ENCODE data around the gene MYO5B. TPM values are rescaled to one million over a fixed set of nuclear protein-coding genes. Genes with fewer than 3 reads are reported as not detected.

MYO5B gene
- total and polyA plus RNA-seq, 9 donors = 0.83 to 3.3 (median 1.3) TPM

- no peak overlapping the region for H3K4me3 ChIP-seq (ENCODE audit: low read length)
- peak; percentile 13 for DNase-seq
- H3K4me1 ChIP-seq (ENCODE audit: control insufficient read depth, insufficient read depth, low read length) = no peaks in the 10 kb centered on the region
- H3K27me3 ChIP-seq (ENCODE audit: control insufficient read depth, insufficient read depth, low read length) = no peaks in the 10 kb centered on the region
- no peaks in the 10 kb centered on the region for H3K36me3 ChIP-seq (ENCODE audit: control insufficient read depth, insufficient read depth, low read length)
- H3K9me3 ChIP-seq (replicated peaks; ENCODE audit: control insufficient read depth, low read depth, low read length) = no peaks in the 10 kb centered on the region
- no peak overlapping the region for H3K27ac ChIP-seq (ENCODE audit: low read length)
- 39% methylated on average over 7 of the region's 8 CpGs for WGBS (ENCODE audit: insufficient coverage)
Observed at GRCh38 chr18:49944663-49945062, 250.3 kb downstream of the MYO5B start.

- H3K36me3 ChIP-seq (ENCODE audit: control insufficient read depth, insufficient read depth, low read length) = no peaks in the 10 kb centered on the region
- no peak overlapping the region for H3K27ac ChIP-seq (ENCODE audit: low read length)
- H3K4me1 ChIP-seq (ENCODE audit: control insufficient read depth, insufficient read depth, low read length) = no peaks in the 10 kb centered on the region
- no peak for DNase-seq
- no peaks in the 10 kb centered on the region for H3K27me3 ChIP-seq (ENCODE audit: control insufficient read depth, insufficient read depth, low read length)
- no CpG with 5 or more reads among the region's 4 CpGs for WGBS (ENCODE audit: insufficient coverage)
- H3K9me3 ChIP-seq (replicated peaks; ENCODE audit: control insufficient read depth, low read depth, low read length) = no peaks in the 10 kb centered on the region
- H3K4me3 ChIP-seq (ENCODE audit: low read length) = no peak overlapping the region
Observed at GRCh38 chr18:49936821-49937220, 258.1 kb downstream of the MYO5B start.

- no CpG with 5 or more reads among the region's 4 CpGs for WGBS (ENCODE audit: insufficient coverage)
- no peaks in the 10 kb centered on the region for H3K9me3 ChIP-seq (replicated peaks; ENCODE audit: control insufficient read depth, low read depth, low read length)
Observed at GRCh38 chr18:49935215-49935614, 259.7 kb downstream of the MYO5B start.

GRCh38 chr18:49934457-49934856, 260.5 kb downstream of the MYO5B start:
- H3K9me3 ChIP-seq (replicated peaks; ENCODE audit: control insufficient read depth, low read depth, low read length) = no peaks in the 10 kb centered on the region
- DNase-seq = no peak
- no peak overlapping the region for H3K27ac ChIP-seq (ENCODE audit: low read length)
- H3K27me3 ChIP-seq (ENCODE audit: control insufficient read depth, insufficient read depth, low read length) = no peaks in the 10 kb centered on the region
- WGBS (ENCODE audit: insufficient coverage) = 50% methylated on average over 2 of the region's 2 CpGs
- H3K36me3 ChIP-seq (ENCODE audit: control insufficient read depth, insufficient read depth, low read length) = no peaks in the 10 kb centered on the region
- H3K4me3 ChIP-seq (ENCODE audit: low read length) = no peak overlapping the region
- no peaks in the 10 kb centered on the region for H3K4me1 ChIP-seq (ENCODE audit: control insufficient read depth, insufficient read depth, low read length)

More at GRCh38 chr18:49935215-49935614, 259.7 kb downstream of the MYO5B start:
- Histone ChIP-seq H3K4me1 (ENCODE audit: control insufficient read depth, insufficient read depth, low read length) (no peaks in the 10 kb centered on the region), H3K27ac (ENCODE audit: low read length) (no peak overlapping the region), H3K36me3 (ENCODE audit: control insufficient read depth, insufficient read depth, low read length) (no peaks in the 10 kb centered on the region), H3K27me3 (ENCODE audit: control insufficient read depth, insufficient read depth, low read length) (no peaks in the 10 kb centered on the region), H3K4me3 (ENCODE audit: low read length) (no peak overlapping the region)
- DNase-seq = no peak

GRCh38 chr18:49933530-49934128, 261.3 kb downstream of the MYO5B start:
- peak; percentile 16 for DNase-seq

GRCh38 chr18:49931760-49932159, 263.2 kb downstream of the MYO5B start:
- 91% methylated on average over 4 of the region's 4 CpGs for WGBS (ENCODE audit: insufficient coverage)

More at GRCh38 chr18:49933530-49934128, 261.3 kb downstream of the MYO5B start:
- Histone ChIP-seq H3K27me3 (ENCODE audit: control insufficient read depth, insufficient read depth, low read length) (no peaks in the 10 kb centered on the region), H3K9me3 (replicated peaks; ENCODE audit: control insufficient read depth, low read depth, low read length) (no peaks in the 10 kb centered on the region), H3K36me3 (ENCODE audit: control insufficient read depth, insufficient read depth, low read length) (no peaks in the 10 kb centered on the region), H3K27ac (ENCODE audit: low read length) (no peak overlapping the region), H3K4me3 (ENCODE audit: low read length) (no peak overlapping the region), H3K4me1 (ENCODE audit: control insufficient read depth, insufficient read depth, low read length) (no peaks in the 10 kb centered on the region)
- WGBS (ENCODE audit: insufficient coverage) = no CpG with 5 or more reads among the region's 3 CpGs

GRCh38 chr18:49931179-49931578, 263.8 kb downstream of the MYO5B start:
- H3K27ac ChIP-seq (ENCODE audit: low read length) = no peak overlapping the region
- H3K4me1 ChIP-seq (ENCODE audit: control insufficient read depth, insufficient read depth, low read length) = no peaks in the 10 kb centered on the region
- WGBS (ENCODE audit: insufficient coverage) = 51% methylated on average over 5 of the region's 5 CpGs
- no peaks in the 10 kb centered on the region for H3K9me3 ChIP-seq (replicated peaks; ENCODE audit: control insufficient read depth, low read depth, low read length)
- DNase-seq = no peak
- no peaks in the 10 kb centered on the region for H3K36me3 ChIP-seq (ENCODE audit: control insufficient read depth, insufficient read depth, low read length)
- no peak overlapping the region for H3K4me3 ChIP-seq (ENCODE audit: low read length)
- no peaks in the 10 kb centered on the region for H3K27me3 ChIP-seq (ENCODE audit: control insufficient read depth, insufficient read depth, low read length)

More at GRCh38 chr18:49931760-49932159, 263.2 kb downstream of the MYO5B start:
- Histone ChIP-seq H3K27ac (ENCODE audit: low read length) (no peak overlapping the region), H3K36me3 (ENCODE audit: control insufficient read depth, insufficient read depth, low read length) (no peaks in the 10 kb centered on the region), H3K4me1 (ENCODE audit: control insufficient read depth, insufficient read depth, low read length) (no peaks in the 10 kb centered on the region), H3K27me3 (ENCODE audit: control insufficient read depth, insufficient read depth, low read length) (no peaks in the 10 kb centered on the region), H3K9me3 (replicated peaks; ENCODE audit: control insufficient read depth, low read depth, low read length) (no peaks in the 10 kb centered on the region), H3K4me3 (ENCODE audit: low read length) (no peak overlapping the region)
- DNase-seq = no peak

GRCh38 chr18:49926106-49926745, 268.7 kb downstream of the MYO5B start:
- Histone ChIP-seq H3K27ac (ENCODE audit: low read length) (no peak overlapping the region), H3K4me1 (ENCODE audit: control insufficient read depth, insufficient read depth, low read length) (peaks cover 5% of the 10 kb centered on the region), H3K4me3 (ENCODE audit: low read length) (no peak overlapping the region), H3K27me3 (ENCODE audit: control insufficient read depth, insufficient read depth, low read length) (peaks cover 3% of the 10 kb centered on the region), H3K9me3 (replicated peaks; ENCODE audit: control insufficient read depth, low read depth, low read length) (no peaks in the 10 kb centered on the region), H3K36me3 (ENCODE audit: control insufficient read depth, insufficient read depth, low read length) (no peaks in the 10 kb centered on the region)
- no peak for DNase-seq
- WGBS (ENCODE audit: insufficient coverage) = no CpG with 5 or more reads among the region's 5 CpGs

GRCh38 chr18:49924293-49924983, 270.5 kb downstream of the MYO5B start:
- DNase-seq = no peak
- Histone ChIP-seq H3K27ac (ENCODE audit: low read length) (no peak overlapping the region), H3K9me3 (replicated peaks; ENCODE audit: control insufficient read depth, low read depth, low read length) (no peaks in the 10 kb centered on the region), H3K36me3 (ENCODE audit: control insufficient read depth, insufficient read depth, low read length) (no peaks in the 10 kb centered on the region), H3K27me3 (ENCODE audit: control insufficient read depth, insufficient read depth, low read length) (peaks cover 3% of the 10 kb centered on the region), H3K4me1 (ENCODE audit: control insufficient read depth, insufficient read depth, low read length) (peaks cover 7% of the 10 kb centered on the region), H3K4me3 (ENCODE audit: low read length) (no peak overlapping the region)
- 75% methylated on average over 1 of the region's 2 CpGs for WGBS (ENCODE audit: insufficient coverage)

GRCh38 chr18:49922228-49922627, 272.7 kb downstream of the MYO5B start:
- Histone ChIP-seq H3K36me3 (ENCODE audit: control insufficient read depth, insufficient read depth, low read length) (no peaks in the 10 kb centered on the region), H3K4me3 (ENCODE audit: low read length) (no peak overlapping the region), H3K27me3 (ENCODE audit: control insufficient read depth, insufficient read depth, low read length) (peaks cover 9% of the 10 kb centered on the region), H3K27ac (ENCODE audit: low read length) (no peak overlapping the region), H3K4me1 (ENCODE audit: control insufficient read depth, insufficient read depth, low read length) (peaks cover 7% of the 10 kb centered on the region), H3K9me3 (replicated peaks; ENCODE audit: control insufficient read depth, low read depth, low read length) (no peaks in the 10 kb centered on the region)
- DNase-seq = no peak
- no CpG with 5 or more reads among the region's 2 CpGs for WGBS (ENCODE audit: insufficient coverage)

All from muscle of leg (tissue), 11 donors.